GM18520 (cell line): ENCODE results near the gene SLC7A14.

Source experiments
- ATAC-seq: cut with Tn5 transposase; IDR thresholded peaks from one replicate; pipeline ENCODE4 v1.9.1; 2021; ENCODE audit not compliant: unreplicated experiment

The SLC7A14 gene

GRCh38 chr3:170585937-170586310 is at the start of gene SLC7A14:
Gene SLC7A14, minus strand, starts transcription at chr3:170586075. Its CDS starts 59,139 bp downstream, at chr3:170526936.
- ATAC-seq = no peak

GRCh38 chr3:170635385-170635735 is 49.5 kb upstream of the SLC7A14 start:
- no peak for ATAC-seq

DNA sequence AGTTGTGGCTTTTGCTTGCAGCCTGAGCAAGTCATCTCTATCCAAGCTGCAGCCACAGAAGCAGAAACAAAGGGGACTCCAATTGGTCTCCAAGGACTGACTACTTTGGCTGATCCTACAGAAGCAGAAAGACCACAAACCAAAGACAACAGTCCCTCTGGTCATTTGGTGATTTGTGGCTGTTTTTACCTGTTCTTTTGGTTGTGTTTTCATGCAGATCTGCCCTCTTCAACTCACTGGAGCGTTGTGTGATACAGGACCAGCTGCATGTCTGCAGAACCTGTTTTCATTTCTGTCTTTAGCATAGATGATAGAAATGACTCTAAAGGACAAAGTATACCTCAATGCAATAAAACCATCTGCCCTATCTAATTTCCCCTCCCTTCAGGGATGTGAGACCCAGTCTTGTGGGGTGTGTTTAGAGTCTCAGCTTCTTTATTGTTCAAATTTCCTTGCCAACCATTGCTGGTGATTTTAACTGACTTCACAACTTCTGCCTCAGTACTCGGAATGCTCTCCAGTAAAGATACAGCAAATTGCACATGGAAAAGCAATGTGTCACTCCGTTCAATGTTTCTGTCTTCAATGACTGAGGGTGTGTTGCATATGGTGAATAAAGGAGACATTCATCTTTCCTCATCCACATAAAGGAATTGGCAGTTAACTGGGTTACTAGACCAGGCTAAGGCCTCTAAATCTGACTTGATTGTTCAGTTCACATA is 48.9 kb upstream of the SLC7A14 start:
- ATAC-seq = peak; percentile 55

DNA sequence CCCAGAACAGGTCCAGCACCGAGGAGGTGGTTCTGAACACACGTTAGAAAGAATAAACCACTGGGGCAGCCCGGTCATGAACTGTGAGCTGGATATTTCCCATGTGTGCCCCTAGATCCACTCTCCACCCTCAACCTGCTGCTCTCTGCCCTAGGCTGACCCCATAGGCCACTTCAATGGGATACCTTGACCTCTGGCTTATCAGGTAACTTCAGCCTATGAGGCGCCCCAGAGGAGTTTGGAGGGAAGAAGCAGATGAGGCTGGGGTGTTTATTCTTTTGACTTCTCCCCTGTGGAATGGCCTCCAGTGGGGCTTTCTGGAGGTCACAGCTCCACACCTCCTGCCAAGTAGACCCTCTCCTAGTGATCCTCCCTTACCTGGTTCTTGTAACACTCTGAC is 47.7 kb upstream of the SLC7A14 start:
- no peak for ATAC-seq

DNA sequence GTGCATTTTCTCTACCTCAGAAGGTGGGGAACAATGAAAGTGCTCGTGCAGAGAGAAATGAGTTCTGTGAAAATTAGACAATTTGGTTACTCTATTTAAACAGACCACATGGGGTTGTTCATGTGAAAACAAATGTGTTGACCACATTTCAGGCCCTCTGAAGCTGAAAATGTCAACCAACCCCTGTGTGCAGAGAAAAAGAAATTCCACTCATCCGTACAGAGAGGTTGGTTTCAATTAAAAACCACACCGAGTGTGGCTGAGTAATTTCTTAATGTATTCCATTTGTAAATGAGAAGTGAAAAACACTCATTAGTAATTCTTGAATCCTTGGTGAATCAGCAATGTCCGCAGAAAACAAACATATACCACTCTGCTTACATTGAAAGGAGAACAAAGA is 46.9 kb upstream of the SLC7A14 start:
- ATAC-seq = peak; percentile 74

- ATAC-seq = no peak
These were observed 46.0 kb upstream of the SLC7A14 start for GRCh38 chr3:170631755-170632488.

DNA sequence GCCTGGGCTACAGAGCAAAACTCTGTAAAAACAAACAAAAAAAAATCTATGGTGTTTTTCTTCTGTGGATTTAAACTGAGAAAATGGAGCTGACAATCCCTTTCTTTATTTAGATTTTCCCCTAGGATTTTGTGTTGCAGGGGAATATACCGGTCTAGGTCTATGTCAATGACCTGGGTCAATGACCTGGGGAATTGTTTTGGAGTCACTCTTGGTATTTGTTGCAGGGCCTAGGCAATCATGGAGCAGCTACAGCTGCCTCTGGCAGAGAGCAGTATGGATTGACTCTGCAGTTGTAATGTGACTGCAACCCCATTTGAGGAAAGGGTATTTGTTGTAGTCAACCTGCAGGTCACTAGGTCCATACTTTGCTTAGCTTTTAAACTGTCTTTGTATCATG is 37.6 kb upstream of the SLC7A14 start:
- no peak for ATAC-seq

GRCh38 chr3:170622369-170623159 is 36.7 kb upstream of the SLC7A14 start:
- ATAC-seq = no peak

GRCh38 chr3:170621256-170621655 is 35.4 kb upstream of the SLC7A14 start:
- ATAC-seq = no peak

DNA sequence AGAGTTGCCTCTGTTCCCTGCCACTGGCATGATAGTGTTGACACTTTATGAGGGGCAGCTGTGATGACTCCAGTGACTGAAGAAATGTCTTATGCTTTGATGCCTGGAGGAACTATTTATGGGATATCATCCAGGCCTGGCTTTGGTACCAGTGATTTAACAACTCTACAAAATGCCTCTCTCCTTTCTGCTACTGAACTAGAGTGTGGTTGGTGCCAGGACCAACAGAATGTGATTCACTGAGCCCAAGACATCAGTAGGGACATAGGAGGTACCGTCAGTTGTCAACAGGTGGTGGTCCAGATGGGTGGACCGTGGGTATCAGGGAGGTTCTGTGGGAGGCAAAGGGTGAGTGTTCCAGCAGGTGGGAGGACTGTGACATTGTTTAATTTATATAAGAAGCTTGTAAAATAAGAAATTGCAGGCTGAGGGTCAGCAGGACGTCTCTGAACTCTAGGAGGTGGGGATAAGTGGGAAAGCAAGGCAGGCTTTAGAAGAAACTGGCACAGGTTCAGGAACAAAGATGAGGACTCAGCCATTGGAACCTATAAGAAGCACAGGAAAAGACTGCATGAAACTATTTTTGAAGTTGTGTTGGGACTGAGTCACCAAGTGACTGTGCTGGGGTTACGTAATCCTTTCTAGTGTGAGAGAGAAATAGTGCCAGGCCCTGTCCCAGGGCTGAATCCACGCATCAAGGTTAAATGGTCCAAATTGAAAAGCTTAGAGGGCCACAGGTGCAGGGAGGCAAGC is 28.5 kb upstream of the SLC7A14 start:
- ATAC-seq = no peak

DNA sequence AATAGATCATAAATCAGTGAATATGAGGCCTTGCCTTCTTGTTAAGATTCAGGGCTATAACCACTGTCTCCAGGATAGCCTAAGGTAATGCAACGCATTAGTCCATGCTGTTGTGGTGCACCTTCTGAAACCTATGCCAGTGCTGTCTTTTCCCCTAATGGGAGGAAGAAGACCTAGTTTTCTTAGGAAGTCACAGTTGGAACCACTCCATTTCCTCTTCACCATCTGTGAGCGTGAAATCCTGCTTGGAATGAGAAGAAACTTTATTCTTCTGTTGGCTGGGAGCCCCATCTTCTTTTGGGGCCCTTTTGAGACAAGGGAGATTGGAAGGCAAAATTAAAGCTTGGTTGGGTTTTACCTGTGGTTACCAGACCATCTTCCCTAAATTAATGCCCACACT is 25.9 kb upstream of the SLC7A14 start:
- ATAC-seq = no peak

GRCh38 chr3:170610321-170610884 is 24.5 kb upstream of the SLC7A14 start:
- ATAC-seq = no peak

- ATAC-seq = no peak
These were observed 22.6 kb upstream of the SLC7A14 start for GRCh38 chr3:170608475-170608874.

GRCh38 chr3:170606675-170607074 is 20.8 kb upstream of the SLC7A14 start:
- ATAC-seq = no peak

GRCh38 chr3:170605490-170605889 is 19.6 kb upstream of the SLC7A14 start:
- no peak for ATAC-seq

DNA sequence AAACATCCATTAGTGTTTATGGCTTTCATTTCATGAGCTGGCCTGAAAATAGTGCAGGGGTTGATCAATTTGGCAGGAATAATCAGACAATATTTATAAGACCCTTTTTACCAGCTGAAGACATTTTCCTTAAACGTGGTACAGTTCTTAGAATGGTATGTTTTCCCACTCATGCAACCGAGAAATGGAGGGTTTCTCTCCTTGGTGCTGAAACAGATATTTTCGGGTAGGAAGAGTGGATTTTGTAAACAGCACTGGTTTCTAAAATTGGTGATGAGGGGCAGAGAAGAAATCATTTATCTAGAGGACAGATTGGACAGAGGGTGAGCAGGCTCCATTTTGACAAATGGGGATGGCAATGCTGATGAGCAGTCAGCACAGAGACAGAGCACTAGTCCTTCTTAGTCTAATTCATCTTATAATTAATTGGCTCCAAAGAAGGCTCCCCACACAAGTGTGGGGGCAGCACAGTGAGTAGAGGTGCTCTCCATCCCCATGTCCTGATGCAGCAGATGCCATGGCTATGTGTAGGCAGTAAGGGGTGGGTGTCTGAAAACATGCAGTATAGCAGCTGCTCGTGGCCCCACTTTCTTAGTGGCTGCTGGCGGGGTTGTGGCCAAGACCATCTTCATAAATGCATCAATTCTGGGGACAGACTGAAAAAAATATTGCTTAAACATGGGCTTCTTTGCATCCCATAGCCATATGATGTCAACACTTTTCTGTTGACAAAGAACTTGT is 18.1 kb upstream of the SLC7A14 start:
- no peak for ATAC-seq

GRCh38 chr3:170602556-170602955 is 16.7 kb upstream of the SLC7A14 start:
- no peak for ATAC-seq

- no peak for ATAC-seq
These were observed 14.2 kb upstream of the SLC7A14 start for GRCh38 chr3:170600005-170600624.

GRCh38 chr3:170599091-170599490 is 13.2 kb upstream of the SLC7A14 start:
- ATAC-seq = no peak

DNA sequence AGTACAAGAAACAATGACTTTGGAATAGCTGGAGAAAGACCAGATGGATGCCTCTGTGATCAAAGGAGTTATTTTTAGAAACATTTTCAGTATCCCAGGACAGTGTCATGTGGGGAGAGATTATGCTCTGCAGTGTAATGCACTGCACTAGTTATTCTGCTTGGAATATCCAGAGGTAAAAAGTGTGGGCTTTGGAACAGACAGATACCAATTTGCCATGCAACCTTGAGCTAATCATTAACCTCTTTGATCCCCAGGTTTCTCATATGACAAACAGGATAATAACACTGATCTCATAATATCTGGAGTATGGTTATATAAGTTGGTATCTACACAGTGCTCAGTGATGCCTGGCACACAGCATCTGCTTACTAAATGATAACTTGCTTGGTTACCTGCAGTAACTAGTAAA is 12.2 kb upstream of the SLC7A14 start:
- no peak for ATAC-seq
